ENCODE data around the gene NUBPL.

DNA sequence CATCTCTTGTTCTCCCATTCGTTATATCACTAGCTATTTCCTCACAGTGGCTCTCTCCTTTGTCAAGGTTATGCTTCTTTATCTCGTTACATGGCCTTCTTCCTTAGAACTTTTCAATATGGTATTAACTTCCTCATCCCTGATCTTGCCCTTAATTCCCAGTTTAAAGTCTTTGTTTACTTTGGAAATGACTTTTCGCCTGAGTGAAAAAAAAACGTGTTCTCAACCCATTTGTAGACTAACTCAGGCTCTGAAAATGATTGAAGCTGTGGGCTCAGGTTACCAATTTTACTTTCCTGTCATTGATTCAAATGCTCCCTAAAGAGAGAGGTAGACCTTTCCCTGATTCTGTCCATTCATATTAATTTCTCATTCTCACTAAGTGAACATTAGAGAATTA is 135.2 kb downstream of the NUBPL start:
- TF ChIP-seq, protein P1, sequence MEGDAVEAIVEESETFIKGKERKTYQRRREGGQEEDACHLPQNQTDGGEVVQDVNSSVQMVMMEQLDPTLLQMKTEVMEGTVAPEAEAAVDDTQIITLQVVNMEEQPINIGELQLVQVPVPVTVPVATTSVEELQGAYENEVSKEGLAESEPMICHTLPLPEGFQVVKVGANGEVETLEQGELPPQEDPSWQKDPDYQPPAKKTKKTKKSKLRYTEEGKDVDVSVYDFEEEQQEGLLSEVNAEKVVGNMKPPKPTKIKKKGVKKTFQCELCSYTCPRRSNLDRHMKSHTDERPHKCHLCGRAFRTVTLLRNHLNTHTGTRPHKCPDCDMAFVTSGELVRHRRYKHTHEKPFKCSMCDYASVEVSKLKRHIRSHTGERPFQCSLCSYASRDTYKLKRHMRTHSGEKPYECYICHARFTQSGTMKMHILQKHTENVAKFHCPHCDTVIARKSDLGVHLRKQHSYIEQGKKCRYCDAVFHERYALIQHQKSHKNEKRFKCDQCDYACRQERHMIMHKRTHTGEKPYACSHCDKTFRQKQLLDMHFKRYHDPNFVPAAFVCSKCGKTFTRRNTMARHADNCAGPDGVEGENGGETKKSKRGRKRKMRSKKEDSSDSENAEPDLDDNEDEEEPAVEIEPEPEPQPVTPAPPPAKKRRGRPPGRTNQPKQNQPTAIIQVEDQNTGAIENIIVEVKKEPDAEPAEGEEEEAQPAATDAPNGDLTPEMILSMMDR (conservative IDR thresholded peaks at IDR 0.05 in 1 of 2, IDR thresholded peaks at IDR 0.05 in 1 of 2; ENCODE audit: extremely low read depth in 1 of 2, insufficient read depth in 1 of 2, low read depth in 1 of 2, low read length in 2 of 2) = no peak
- no peak for TF ChIP-seq EZH2 (IDR thresholded peaks at IDR 0.05; ENCODE audit: borderline replicate concordance, low read length)

Data from mammary epithelial cell (primary cell).